Measurements from ENCODE around the gene DRC7. TPM values are rescaled to one million over a fixed set of nuclear protein-coding genes. Genes with fewer than 3 reads are reported as not detected.

DRC7 gene, protein sequence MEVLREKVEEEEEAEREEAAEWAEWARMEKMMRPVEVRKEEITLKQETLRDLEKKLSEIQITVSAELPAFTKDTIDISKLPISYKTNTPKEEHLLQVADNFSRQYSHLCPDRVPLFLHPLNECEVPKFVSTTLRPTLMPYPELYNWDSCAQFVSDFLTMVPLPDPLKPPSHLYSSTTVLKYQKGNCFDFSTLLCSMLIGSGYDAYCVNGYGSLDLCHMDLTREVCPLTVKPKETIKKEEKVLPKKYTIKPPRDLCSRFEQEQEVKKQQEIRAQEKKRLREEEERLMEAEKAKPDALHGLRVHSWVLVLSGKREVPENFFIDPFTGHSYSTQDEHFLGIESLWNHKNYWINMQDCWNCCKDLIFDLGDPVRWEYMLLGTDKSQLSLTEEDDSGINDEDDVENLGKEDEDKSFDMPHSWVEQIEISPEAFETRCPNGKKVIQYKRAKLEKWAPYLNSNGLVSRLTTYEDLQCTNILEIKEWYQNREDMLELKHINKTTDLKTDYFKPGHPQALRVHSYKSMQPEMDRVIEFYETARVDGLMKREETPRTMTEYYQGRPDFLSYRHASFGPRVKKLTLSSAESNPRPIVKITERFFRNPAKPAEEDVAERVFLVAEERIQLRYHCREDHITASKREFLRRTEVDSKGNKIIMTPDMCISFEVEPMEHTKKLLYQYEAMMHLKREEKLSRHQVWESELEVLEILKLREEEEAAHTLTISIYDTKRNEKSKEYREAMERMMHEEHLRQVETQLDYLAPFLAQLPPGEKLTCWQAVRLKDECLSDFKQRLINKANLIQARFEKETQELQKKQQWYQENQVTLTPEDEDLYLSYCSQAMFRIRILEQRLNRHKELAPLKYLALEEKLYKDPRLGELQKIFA
- total RNA-seq (2011; cell fraction: chromatin; rRNA removed; ENCODE audit: low replicate concordance) = 0.90 and 1.9 TPM in 2 replicates
- not detected in 2 replicates for total RNA-seq (2011; cell fraction: nucleolus; rRNA removed)
- total RNA-seq (2011; cell fraction: nucleoplasm; rRNA removed) = 0.15 TPM in 1 of 2 replicates, not detected in the other
- 0.09 TPM in 1 of 2 replicates, not detected in the other for total RNA-seq (2014; rRNA removed)
- 0.04 TPM in 1 of 2 replicates, not detected in the other for total RNA-seq (2014; rRNA removed; fragmentation: Illumina TruSeq; extraction: Trizol)
- 0.19 and 0.33 TPM in 2 replicates for total RNA-seq (2015; rRNA removed; fragmentation: Illumina TruSeq; extraction: Trizol)
- total RNA-seq (2021) = 0.22 and 0.24 TPM in 2 replicates
- 0.13 and 0.53 TPM in 2 replicates for polyA plus RNA-seq (2011; rRNA removed)
- polyA plus RNA-seq (2011; cell fraction: cytosol; rRNA removed) = 0.07 and 0.40 TPM in 2 replicates
- 0.65 and 1.0 TPM in 2 replicates for polyA plus RNA-seq (2011; cell fraction: nucleus; rRNA removed)
- 0.51 and 1.4 TPM in 2 replicates for polyA plus RNA-seq (2012)
- polyA plus RNA-seq (2014; fragmentation: Illumina TruSeq; extraction: Trizol) = 0.12 and 0.29 TPM in 2 replicates
- polyA plus RNA-seq (2014; fragmentation: Nextera tagmentation; extraction: Ambion mirVana) = not detected
- polyA plus RNA-seq (2014; rRNA removed) = not detected in 2 replicates
- 0.35 and 0.69 TPM in 2 replicates for polyA minus RNA-seq (2011; rRNA and poly(A)+ RNA removed)
- polyA minus RNA-seq (2011; cell fraction: cytosol; rRNA and poly(A)+ RNA removed) = not detected in 2 replicates
- 0.27 and 0.67 TPM in 2 replicates for polyA minus RNA-seq (2011; cell fraction: nucleus; rRNA and poly(A)+ RNA removed)
- Bru-seq, nascent RNA = percentile 15 among the genes with signal in this experiment
- percentile 5 among the genes with signal in this experiment for BruChase-seq, experiment 1, labeled RNA remaining after a 2-hour chase
- BruChase-seq, experiment 2, labeled RNA remaining after a 6-hour chase = percentile 8 among the genes with signal in this experiment
- long read RNA-seq, experiment 1 = 0 reads
- long read RNA-seq, experiment 2 = 0 reads
- long read RNA-seq, experiment 3 = 0 reads

GRCh38 chr16:57694725-57695679 is at the start of gene DRC7:
Gene DRC7 (plus strand): TSS chr16:57694806. CDS start chr16:57697950, 3,144 bp downstream.
- WGBS (ENCODE audit: insufficient coverage, low coverage, missing lambda C conversion rate) = 9% methylated on average over 6 of the region's 8 CpGs
- ATAC-seq (peak; percentile 81), DNase-seq (ENCODE audit: extremely low read depth in 1 of 4, low spot score in 3 of 4) (peak; percentile 81 to 85 (median 82)), FAIRE-seq (peak; percentile 91)
- peak within 1 kb of the TSS; percentile 5; the same call in 1 of the 3 replicates for H3K27ac ChIP-seq (ENCODE audit: extremely low read depth, low read depth, low read length)
- H3K9me3 ChIP-seq (replicated peaks; ENCODE audit: control insufficient read depth, insufficient read depth, low read depth, low read length) = 0 out of 2 replicates have a peak, but pooled peaks cover 2% of the 10 kb centered on the region
- no peaks in the 10 kb centered on the region for H3K9me1 ChIP-seq (ENCODE audit: control insufficient read depth, insufficient read depth, low read length)
- H3K36me3 ChIP-seq (ENCODE audit: control insufficient read depth, insufficient read depth, low read length) = no peaks in the 10 kb centered on the region
- no peaks in the 10 kb centered on the region for H4K20me1 ChIP-seq (replicated peaks; ENCODE audit: control insufficient read depth, insufficient read depth, low read length)
- intact Hi-C loops (cut with micrococcal nuclease) = loop anchor here (5.0 kb wide), 1 partner anchor 42 kb away; the partner anchor contains the start of gene KATNB1
- H3K27me3 ChIP-seq (ENCODE audit: control insufficient read depth in 2 of 2, insufficient read depth in 2 of 2, low read length in 2 of 2) = no peaks in the 10 kb centered on the region
- no peaks in the 10 kb centered on the region for H3K79me2 ChIP-seq (ENCODE audit: control insufficient read depth, insufficient read depth, low read length)
- peak within 1 kb of the TSS; percentile 31; the same call in 1 of the 2 replicates for H3K4me3 ChIP-seq
- peak within 1 kb of the TSS; percentile 80 for H3K4me2 ChIP-seq (ENCODE audit: insufficient read depth, low read length)
- peak within 1 kb of the TSS; percentile 10 to 72; a peak in 2 of 4 replicates for H3K9ac ChIP-seq (ENCODE audit: insufficient read depth in 1 of 2, low read depth in 2 of 2, low read length in 2 of 2)
- H2AFZ ChIP-seq (ENCODE audit: low read depth, low read length) = peak within 1 kb of the TSS; percentile 60
- CTCF ChIA-PET (ENCODE audit: low intra/inter-chr PET ratio) = no interaction called here
- BruUV-seq (replicated peaks) = no TSS peak
- POLR2A ChIA-PET = interaction anchor here (0.6 to 1.5 kb wide), 4 partner anchors 9 to 41 kb away, joined by 3 to 4 read pairs (median 4); partner anchors contain the start of gene KATNB1
- in situ Hi-C loops (cut with MboI) = no loop called here
- H3K4me1 ChIP-seq (replicated peaks in 1 of 2; ENCODE audit: control insufficient read depth in 2 of 2, insufficient read depth in 2 of 2, low read length in 2 of 2) = peaks cover 37 to 51% of the 10 kb centered on the region in 2 experiments; a peak in 4 of 5 replicates
- TF ChIP-seq ZNF511 (CRISPR knock-in tag; IDR thresholded peaks at IDR 0.05) (0 out of 2 replicates have a peak, but pooled peaks have one; percentile 39), ZNF740 (CRISPR knock-in tag; IDR thresholded peaks at IDR 0.05) (peak; percentile 66; the same call in 1 of the 2 replicates), ZNF740 (tag; IDR thresholded peaks at IDR 0.05) (0 out of 4 replicates have a peak, but pooled peaks of 1 of the 2 experiments have one; percentile 52), PCBP1 (IDR thresholded peaks at IDR 0.05; ENCODE audit: low read depth, low read length, poor library complexity, severe bottlenecking) (no peak)
- TF ChIP-seq, protein P1, sequence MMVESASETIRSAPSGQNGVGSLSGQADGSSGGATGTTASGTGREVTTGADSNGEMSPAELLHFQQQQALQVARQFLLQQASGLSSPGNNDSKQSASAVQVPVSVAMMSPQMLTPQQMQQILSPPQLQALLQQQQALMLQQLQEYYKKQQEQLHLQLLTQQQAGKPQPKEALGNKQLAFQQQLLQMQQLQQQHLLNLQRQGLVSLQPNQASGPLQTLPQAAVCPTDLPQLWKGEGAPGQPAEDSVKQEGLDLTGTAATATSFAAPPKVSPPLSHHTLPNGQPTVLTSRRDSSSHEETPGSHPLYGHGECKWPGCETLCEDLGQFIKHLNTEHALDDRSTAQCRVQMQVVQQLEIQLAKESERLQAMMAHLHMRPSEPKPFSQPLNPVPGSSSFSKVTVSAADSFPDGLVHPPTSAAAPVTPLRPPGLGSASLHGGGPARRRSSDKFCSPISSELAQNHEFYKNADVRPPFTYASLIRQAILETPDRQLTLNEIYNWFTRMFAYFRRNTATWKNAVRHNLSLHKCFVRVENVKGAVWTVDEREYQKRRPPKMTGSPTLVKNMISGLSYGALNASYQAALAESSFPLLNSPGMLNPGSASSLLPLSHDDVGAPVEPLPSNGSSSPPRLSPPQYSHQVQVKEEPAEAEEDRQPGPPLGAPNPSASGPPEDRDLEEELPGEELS (CRISPR knock-in tag; IDR thresholded peaks at IDR 0.05; ENCODE audit: borderline replicate concordance) = no peak
